HG03045 (cell line): ENCODE measurements around the gene RGPD8.
"Not testable (repeated sequence)": the region's sequence is repeated elsewhere in the genome, so short reads cannot be mapped to it uniquely, and the experiment has no call there.

Source experiments
- ATAC-seq: cut with Tn5 transposase; IDR thresholded peaks from one replicate; pipeline ENCODE4 v1.9.1; 2021; ENCODE audit warnings: mild to moderate bottlenecking, moderate library complexity; ENCODE audit not compliant: unreplicated experiment

RGPD8 gene

GRCh38 chr2:112433480-112433879 is at the start of gene RGPD8:
Gene RGPD8 (minus strand): TSS chr2:112433645. CDS start chr2:112433453, 192 bp downstream.
- peak; percentile 99 for ATAC-seq

- no peak for ATAC-seq
Measured at GRCh38 chr2:112483042-112483473, 49.6 kb upstream of the RGPD8 start.

- ATAC-seq, result no peak
Measured at GRCh38 chr2:112482309-112483041, 49.0 kb upstream of the RGPD8 start.

- peak; percentile 80 for ATAC-seq
Measured at GRCh38 chr2:112481528-112482233, 48.2 kb upstream of the RGPD8 start, which contains the start of gene TTL. Gene TTL (plus strand): TSS chr2:112482156. CDS start chr2:112482345, 189 bp downstream.

DNA sequence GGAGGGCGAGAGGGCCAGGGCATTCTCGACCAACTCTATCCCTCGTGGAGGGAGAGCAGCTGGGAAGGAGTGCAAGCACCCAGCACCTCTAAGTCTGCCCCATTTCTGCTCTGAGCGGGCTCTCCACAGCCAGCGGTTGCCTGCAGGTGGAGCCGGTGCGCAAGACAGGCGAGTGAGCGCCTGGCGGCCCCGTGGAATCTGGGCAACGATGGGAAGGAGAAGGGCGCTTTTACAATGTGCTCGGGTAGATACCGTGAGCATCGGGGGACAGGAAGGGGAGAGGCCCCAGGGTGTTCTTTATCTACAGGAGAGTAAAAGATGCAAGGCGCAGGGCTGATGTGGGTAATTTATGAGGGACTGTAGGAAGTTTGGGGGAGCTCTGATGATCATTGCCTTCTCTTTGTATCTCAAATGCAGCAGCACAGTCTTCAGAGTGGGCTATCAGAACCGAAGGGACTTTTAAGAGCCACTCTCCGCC is 47.6 kb upstream of the RGPD8 start:
- peak; percentile 64 for ATAC-seq

- ATAC-seq, result no peak
Measured at GRCh38 chr2:112480530-112481049, 47.1 kb upstream of the RGPD8 start.

DNA sequence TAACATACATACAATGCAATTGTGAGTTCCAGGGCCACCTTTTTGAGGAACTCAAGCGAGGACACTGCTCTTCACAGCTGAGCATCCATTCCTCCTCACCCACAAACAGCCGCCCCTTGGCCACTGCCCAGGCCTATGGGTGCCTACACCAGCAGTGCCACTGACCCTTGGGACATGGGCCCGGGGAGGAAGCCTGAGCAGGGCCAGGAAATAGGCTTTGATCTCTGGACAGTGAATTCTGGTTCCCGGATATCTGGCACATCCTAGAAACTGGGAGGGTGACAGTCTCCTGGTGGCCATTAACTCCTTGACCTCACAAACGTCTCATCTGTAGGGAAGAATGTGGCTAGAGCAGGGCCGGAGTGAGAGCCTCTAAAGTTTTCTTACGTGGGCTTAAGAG is 43.0 kb upstream of the RGPD8 start:
- no peak for ATAC-seq

- no peak for ATAC-seq
Measured at GRCh38 chr2:112474844-112475486, 41.5 kb upstream of the RGPD8 start.

DNA sequence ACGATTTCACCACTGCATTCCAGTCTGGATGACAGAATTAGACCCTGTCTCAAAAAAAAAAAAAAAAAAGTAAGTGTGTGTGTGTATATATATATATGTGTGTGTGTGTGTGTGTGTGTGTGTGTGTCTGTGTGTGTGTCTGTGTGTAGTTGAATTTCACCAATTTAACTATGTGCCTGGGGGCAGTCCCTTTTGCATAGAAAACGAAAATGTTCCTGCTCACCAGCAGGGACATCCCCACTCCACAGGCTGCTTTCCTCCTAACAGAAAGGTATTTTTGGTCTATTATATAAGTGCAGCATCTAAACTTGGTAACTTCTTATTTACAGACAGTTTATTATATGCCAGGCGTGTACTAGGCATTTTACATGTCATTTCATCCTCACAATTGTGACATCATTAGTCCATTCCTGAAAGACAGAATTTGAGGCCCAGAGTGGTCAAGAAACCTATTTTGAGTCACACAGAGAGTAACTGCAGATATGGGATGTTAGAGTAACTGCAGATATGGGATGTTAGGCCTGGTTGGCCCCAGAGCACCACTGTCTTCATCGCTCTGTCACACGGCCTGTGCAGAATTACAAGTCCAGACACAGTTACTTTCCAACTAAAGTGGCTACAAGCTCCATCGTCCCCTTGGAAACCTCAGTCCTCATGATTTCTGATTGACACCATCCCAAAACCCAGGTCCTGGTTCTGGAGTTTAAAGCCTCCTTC is 39.3 kb upstream of the RGPD8 start:
- no peak for ATAC-seq

GRCh38 chr2:112465382-112465781 is 31.9 kb upstream of the RGPD8 start:
- no peak for ATAC-seq

DNA sequence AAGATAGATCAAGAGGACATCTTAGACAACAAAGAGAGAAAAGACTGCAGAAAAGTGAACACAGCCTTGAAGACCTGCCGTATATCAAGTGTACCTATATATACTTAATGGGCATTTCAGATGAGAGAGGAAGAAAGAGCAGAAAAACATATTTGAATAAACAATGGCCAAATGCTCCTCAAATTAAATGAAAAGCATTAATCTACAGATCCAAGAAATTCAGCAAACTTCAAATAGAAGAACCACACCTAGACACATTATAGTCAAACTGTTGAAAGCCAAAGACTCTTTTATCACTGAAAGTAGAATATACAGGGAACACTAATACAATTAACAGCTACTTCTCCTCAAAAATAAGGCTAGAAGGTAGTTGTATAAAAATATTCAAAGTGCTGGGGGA is 29.8 kb upstream of the RGPD8 start:
- ATAC-seq, result no peak

DNA sequence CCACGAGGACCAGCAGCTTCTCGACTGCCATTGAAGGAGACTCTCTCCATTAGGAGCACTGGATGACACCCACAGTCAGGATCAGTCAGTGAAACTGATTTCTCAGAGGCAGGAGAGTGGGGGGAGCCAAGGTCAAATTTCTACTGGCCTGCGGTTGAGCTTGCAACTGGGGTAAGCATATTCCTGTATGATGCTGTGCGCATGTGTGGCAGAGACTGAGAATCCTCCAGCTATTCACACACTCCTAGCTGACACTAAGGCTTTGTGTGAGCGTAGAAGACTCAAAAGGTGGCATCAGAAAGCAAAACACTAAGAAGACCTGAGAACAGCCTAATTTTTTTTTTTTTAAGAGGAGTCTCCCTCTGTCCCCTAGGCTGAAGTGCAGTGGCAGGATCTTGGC is 28.7 kb upstream of the RGPD8 start:
- ATAC-seq, result no peak

- ATAC-seq, result no peak
Measured at GRCh38 chr2:112459372-112459771, 25.9 kb upstream of the RGPD8 start.

GRCh38 chr2:112454586-112454985 is 21.1 kb upstream of the RGPD8 start:
- no peak for ATAC-seq

GRCh38 chr2:112451317-112451716 is 17.9 kb upstream of the RGPD8 start:
- no peak for ATAC-seq

DNA sequence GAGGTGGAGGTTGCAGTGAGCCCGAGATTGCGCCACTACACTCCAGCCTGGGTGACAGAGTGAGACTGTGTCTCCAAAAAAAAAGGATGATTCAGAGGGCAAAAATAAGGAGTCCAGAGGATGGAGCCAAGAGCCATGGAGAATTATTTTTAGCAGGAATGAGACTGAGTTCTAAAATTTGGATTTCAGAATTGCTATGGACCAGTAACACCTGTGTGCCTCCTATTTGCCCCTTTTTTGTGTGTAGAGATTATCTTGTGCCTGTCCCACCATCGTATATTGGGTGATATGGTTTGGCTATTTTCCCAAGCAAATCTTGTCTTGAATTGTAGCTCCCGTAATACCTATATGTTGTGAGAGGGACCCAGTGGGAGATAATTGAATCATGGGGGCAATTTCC is 16.4 kb upstream of the RGPD8 start:
- no peak for ATAC-seq

DNA sequence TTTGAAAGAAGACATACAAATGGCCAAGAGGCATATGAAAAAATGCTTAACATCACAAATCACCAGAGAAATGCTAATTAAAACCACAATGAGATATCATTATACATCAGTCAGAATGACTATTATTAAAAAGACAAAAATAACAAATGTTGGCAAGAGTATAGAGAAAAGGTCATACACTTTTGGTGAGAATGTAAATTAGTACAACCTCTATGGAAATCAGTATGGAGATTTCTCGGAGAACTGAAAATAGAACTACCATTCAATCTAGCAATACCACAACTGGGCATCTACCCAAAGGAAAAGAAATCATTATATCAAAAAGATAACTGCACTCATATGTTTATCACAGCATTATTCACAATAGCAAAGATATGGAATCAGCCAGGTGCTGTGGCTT is 10.8 kb upstream of the RGPD8 start:
- not testable (repeated sequence) for ATAC-seq

DNA sequence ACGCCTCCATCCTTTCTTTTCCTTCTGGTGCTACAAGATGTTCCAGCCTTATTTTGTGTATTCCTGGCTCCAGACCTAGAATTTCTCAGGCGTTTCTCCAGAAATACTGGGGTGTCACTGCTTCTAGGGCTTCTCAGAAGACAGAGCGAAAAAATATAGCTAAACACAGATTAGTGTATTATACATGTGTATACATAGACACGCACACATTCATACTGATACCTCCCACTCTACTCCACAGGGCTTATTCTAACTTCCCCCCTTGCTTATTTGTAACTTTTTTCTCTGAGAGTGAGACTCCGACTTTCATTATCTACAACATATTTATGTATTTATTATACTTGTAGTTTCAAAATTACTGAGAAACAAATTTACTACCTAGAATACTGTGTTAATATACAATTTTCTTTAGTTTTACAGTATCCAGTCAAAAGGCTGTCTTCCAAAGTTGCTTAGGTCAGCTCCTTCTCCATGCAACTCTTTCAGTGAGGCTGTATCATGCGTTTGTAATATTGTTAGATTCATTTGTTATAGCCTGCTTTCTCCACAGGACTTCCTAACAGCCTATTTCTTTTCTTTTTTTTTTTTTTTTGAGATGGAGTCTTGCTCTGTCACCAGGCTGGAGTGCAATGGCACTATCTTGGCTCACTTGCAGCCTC is 5.3 kb upstream of the RGPD8 start:
- ATAC-seq, result not testable (repeated sequence)

GRCh38 chr2:112437405-112437831 is 4.0 kb upstream of the RGPD8 start:
- ATAC-seq, result not testable (repeated sequence)

- ATAC-seq, result not testable (repeated sequence)
Measured at GRCh38 chr2:112436993-112437392, 3.5 kb upstream of the RGPD8 start.
